ENCODE data around the gene ABCB9. TPM values are rescaled to one million over a fixed set of nuclear protein-coding genes. Genes with fewer than 3 reads are reported as not detected.

Gene ABCB9
- total RNA-seq, 1 experiment from 2014 or later, result 6.3 TPM

GRCh38 chr12:122927756-122928403 is 38.4 kb downstream of the ABCB9 start:
- Mint-ChIP-seq H3K4me1 (no peaks in the 10 kb centered on the region), H3K27me3 (ENCODE audit: low read depth) (no peaks in the 10 kb centered on the region; the same call in 1 of the 2 replicates), H3K9me3 (no peaks in the 10 kb centered on the region), H3K27ac (no peak overlapping the region), H3K4me3 (no peak overlapping the region), H3K36me3 (no peaks in the 10 kb centered on the region)
- CTCF ChIA-PET, result no interaction called here
- no peak for DNase-seq (ENCODE audit: low spot score)
- TF ChIP-seq E2F5 (CRISPR knock-in tag; IDR thresholded peaks at IDR 0.05) (no peak), ZNF512 (CRISPR knock-in tag; IDR thresholded peaks at IDR 0.05; ENCODE audit: borderline replicate concordance) (no peak), ELF4 (CRISPR knock-in tag; IDR thresholded peaks at IDR 0.05; ENCODE audit: low read depth) (no peak), GTF2I (CRISPR knock-in tag; conservative IDR thresholded peaks at IDR 0.05) (no peak), ZBTB43 (CRISPR knock-in tag; IDR thresholded peaks at IDR 0.05) (no peak), AFF4 (CRISPR knock-in tag; IDR thresholded peaks at IDR 0.05; ENCODE audit: borderline replicate concordance) (no peak), E2F4 (CRISPR knock-in tag; IDR thresholded peaks at IDR 0.05; ENCODE audit: borderline replicate concordance, low read depth) (no peak), ZNF532 (CRISPR knock-in tag; IDR thresholded peaks at IDR 0.05; ENCODE audit: borderline replicate concordance) (no peak), ETV6 (CRISPR knock-in tag; IDR thresholded peaks at IDR 0.05) (no peak), FOXK1 (CRISPR knock-in tag; IDR thresholded peaks at IDR 0.05) (no peak), FOXJ3 (CRISPR knock-in tag; IDR thresholded peaks at IDR 0.05; ENCODE audit: borderline replicate concordance) (no peak), ATF6 (CRISPR knock-in tag; IDR thresholded peaks at IDR 0.05) (no peak), IRF2 (CRISPR knock-in tag; IDR thresholded peaks at IDR 0.05; ENCODE audit: borderline replicate concordance, low read depth) (no peak), PRRX2 (CRISPR knock-in tag; IDR thresholded peaks at IDR 0.05) (no peak), GRHL2 (CRISPR knock-in tag; IDR thresholded peaks at IDR 0.05; ENCODE audit: insufficient replicate concordance, severe bottlenecking) (no peak), ATF1 (CRISPR knock-in tag; IDR thresholded peaks at IDR 0.05) (no peak), ZMAT4 (CRISPR knock-in tag; IDR thresholded peaks at IDR 0.05) (no peak), TEAD1 (CRISPR knock-in tag; IDR thresholded peaks at IDR 0.05) (no peak)
- POLR2A ChIA-PET, result no interaction called here
- no peak for ATAC-seq
